ENCODE data around the gene NCK2. TPM values are rescaled to one million over a fixed set of nuclear protein-coding genes. Genes with fewer than 3 reads are reported as not detected.

Gene NCK2
- total RNA-seq, 2 donors from 2014 or later: 41.0 to 50.0 TPM

DNA sequence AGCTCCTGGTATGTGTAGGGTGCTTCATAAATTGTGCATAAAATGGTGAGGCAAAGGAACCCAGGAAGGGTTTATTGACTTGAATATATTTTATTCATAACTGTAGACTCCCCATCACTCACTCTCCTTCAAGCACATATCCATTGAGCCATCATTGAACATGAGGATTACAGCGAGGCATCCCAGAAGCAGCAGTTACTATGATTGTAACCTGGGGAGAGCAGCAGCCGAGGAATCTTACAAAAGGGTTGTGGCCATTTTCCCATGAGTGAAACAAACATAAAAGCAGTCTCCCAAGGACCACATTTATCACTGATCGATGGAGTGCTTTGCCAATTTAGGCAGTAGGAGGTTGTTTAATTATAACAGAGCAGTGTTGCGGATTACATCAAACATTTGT is 183.4 kb downstream of the NCK2 start:
- Histone ChIP-seq H3K9me3 (no peaks in the 10 kb centered on the region), H3K4me3 (no peak overlapping the region), H3K27me3 (replicated peaks; ENCODE audit: insufficient read depth) (no peaks in the 10 kb centered on the region), H3K36me3 (no peaks in the 10 kb centered on the region), H3K4me1 (ENCODE audit: control insufficient read depth in 1 of 2, low read depth in 2 of 2) (no peaks in the 10 kb centered on the region), H3K27ac (no peak overlapping the region)
- ATAC-seq (ENCODE audit: insufficient number of reproducible peaks, low FRiP score, low read depth) (no peak), DNase-seq (ENCODE audit: low spot score) (no peak)
- TF ChIP-seq CTCF (IDR thresholded peaks at IDR 0.05): no peak

DNA sequence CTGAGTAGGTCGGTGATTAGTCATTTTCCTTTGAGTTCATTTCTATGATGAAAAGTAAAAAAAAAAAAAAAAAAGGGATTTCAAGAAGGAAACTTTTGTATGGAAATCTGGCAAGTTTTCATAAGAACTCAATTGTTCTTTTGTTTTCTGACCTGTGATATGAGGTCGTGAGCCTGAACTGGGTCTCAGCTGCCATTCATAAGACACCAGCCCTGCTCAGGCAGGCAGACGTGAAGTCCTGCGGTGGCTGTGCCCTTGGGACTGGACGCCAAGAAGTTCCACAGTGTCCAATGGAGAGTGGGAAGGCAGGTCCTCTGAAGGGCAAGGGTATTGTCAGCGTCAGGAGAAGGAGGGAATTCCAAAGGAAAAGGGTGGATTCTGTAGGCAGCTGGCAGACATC is 183.9 kb downstream of the NCK2 start:
- no peak for ATAC-seq (ENCODE audit: insufficient number of reproducible peaks, low FRiP score, low read depth)

DNA sequence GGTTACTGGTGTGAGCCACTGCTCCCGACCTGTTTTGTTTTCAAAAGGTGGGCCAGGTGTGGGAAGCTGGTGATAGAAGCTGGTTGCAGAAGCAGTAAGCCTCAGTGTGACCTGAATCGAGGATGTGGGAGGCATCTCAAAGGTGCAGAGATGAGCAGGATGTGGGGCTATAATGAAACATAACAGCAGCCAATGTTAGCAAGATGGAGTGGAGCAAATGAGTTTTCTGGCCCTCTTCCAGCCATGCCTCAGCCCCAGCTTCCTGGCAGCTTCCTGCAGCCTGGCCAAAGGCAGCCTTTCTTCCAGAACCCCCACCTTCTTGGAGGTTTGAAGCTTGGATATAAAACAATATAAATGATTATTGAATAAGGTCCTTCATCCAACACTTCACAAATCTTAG is 184.8 kb downstream of the NCK2 start:
- no peaks in the 10 kb centered on the region for H3K36me3 ChIP-seq
- no peaks in the 10 kb centered on the region for H3K9me3 ChIP-seq
- no peak overlapping the region for H3K4me3 ChIP-seq
- H3K4me1 ChIP-seq (ENCODE audit: control insufficient read depth in 1 of 2, low read depth in 2 of 2): peaks cover 0 to 9% of the 10 kb centered on the region in 2 donors
- H3K27ac ChIP-seq: no peak overlapping the region
- DNase-seq (ENCODE audit: low spot score) (no peak), ATAC-seq (ENCODE audit: insufficient number of reproducible peaks, low FRiP score, low read depth) (no peak)
- H3K27me3 ChIP-seq (replicated peaks; ENCODE audit: insufficient read depth): no peaks in the 10 kb centered on the region
- no peak for TF ChIP-seq CTCF (IDR thresholded peaks at IDR 0.05)

More for the DNA sequence above, 183.9 kb downstream of the NCK2 start:
- H3K27ac ChIP-seq: no peak overlapping the region
- no peaks in the 10 kb centered on the region for H3K4me1 ChIP-seq (ENCODE audit: control insufficient read depth in 1 of 2, low read depth in 2 of 2)
- DNase-seq (ENCODE audit: low spot score): no peak
- no peaks in the 10 kb centered on the region for H3K9me3 ChIP-seq
- H3K27me3 ChIP-seq (replicated peaks; ENCODE audit: insufficient read depth): no peaks in the 10 kb centered on the region
- no peaks in the 10 kb centered on the region for H3K36me3 ChIP-seq
- H3K4me3 ChIP-seq: no peak overlapping the region
- no peak for TF ChIP-seq CTCF (IDR thresholded peaks at IDR 0.05)

DNA sequence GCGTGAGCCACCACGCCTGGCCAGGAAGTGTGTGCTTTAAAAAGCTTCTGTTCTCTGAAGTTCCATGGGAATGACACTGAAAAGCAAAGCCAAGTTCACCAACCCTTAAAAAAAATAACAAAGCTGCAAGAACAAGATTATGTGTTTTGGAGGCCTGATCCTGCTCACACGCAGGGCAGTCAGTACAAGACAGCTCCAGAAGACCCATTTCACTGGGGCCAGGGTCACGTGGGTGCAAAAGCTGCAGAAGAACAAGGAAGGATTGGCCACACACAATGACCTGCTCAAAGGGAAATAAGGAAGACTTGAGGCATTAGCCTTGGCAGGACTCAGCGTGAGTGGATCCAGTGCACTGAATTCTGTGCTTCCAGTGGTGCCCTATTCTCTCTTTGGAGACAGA is 187.9 kb downstream of the NCK2 start:
- H3K9me3 ChIP-seq: no peaks in the 10 kb centered on the region
- DNase-seq (ENCODE audit: low spot score): no peak
- H3K27me3 ChIP-seq (replicated peaks; ENCODE audit: insufficient read depth): no peaks in the 10 kb centered on the region
- no peak overlapping the region for H3K4me3 ChIP-seq
- peaks cover 3 to 17% of the 10 kb centered on the region in 2 donors for H3K4me1 ChIP-seq (ENCODE audit: control insufficient read depth in 1 of 2, low read depth in 2 of 2)
- no peak for ATAC-seq (ENCODE audit: insufficient number of reproducible peaks, low FRiP score, low read depth)
- no peak overlapping the region for H3K27ac ChIP-seq
- H3K36me3 ChIP-seq: no peaks in the 10 kb centered on the region
- no peak for TF ChIP-seq CTCF (IDR thresholded peaks at IDR 0.05)

- Histone ChIP-seq H3K4me1 (ENCODE audit: control insufficient read depth in 1 of 2, low read depth in 2 of 2) (peaks cover 3 to 17% of the 10 kb centered on the region in 2 donors), H3K9me3 (no peaks in the 10 kb centered on the region), H3K27me3 (replicated peaks; ENCODE audit: insufficient read depth) (no peaks in the 10 kb centered on the region), H3K4me3 (no peak overlapping the region), H3K36me3 (no peaks in the 10 kb centered on the region), H3K27ac (no peak overlapping the region)
- TF ChIP-seq CTCF (IDR thresholded peaks at IDR 0.05): no peak
- no peak for ATAC-seq (ENCODE audit: insufficient number of reproducible peaks, low FRiP score, low read depth)
- no peak for DNase-seq (ENCODE audit: low spot score)
Observed at GRCh38 chr2:105933906-105934305, 189.2 kb downstream of the NCK2 start.
